ENCODE data around the gene SIRT1. TPM values are rescaled to one million over a fixed set of nuclear protein-coding genes. Genes with fewer than 3 reads are reported as not detected.

SIRT1 gene
- total RNA-seq, 4 donors from 2014 or later, result 18.8 to 26.3 (median 20.7) TPM

DNA sequence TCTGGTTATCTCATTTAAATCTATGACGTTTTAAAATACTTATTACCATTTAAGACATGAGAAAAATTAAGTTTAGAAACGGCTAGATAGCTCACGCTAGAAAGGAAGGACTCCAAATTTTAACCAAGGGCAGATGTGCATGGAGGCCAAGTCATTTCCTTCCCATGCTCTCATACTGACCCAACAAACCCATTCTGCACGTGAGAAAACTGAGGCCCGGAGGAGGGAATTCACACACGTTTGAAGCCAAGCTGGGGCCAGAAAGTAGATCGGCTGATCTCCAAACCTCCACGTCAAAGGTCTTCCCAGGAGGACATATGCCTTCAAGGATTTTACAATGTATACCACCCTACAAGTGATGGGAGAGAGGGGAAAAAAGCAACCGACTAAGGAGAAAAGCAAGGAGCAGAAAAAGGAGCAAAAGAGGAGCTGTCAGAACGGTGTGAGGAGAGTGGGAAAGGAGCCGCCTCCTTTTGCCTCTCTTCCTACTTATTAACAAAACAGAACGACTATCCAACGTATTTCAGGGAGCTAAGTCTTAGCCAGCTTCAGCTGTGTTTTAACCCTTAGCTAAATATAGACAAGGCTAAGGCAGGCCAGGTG, 645 bp upstream of the SIRT1 start:
- Histone ChIP-seq H3K27me3 (no peaks in the 10 kb centered on the region), H3K4me3 (peak overlapping the region; percentile 90), H3K4me1 (peaks cover 24% of the 10 kb centered on the region), H3K27ac (peak overlapping the region; percentile 100), H3K36me3 (peaks cover 19% of the 10 kb centered on the region), H3K9me3 (no peaks in the 10 kb centered on the region)
- no peak for TF ChIP-seq POLR2AphosphoS5 (IDR thresholded peaks at IDR 0.05)
- TF ChIP-seq EP300 (IDR thresholded peaks at IDR 0.05), result no peak
- TF ChIP-seq, protein P1, sequence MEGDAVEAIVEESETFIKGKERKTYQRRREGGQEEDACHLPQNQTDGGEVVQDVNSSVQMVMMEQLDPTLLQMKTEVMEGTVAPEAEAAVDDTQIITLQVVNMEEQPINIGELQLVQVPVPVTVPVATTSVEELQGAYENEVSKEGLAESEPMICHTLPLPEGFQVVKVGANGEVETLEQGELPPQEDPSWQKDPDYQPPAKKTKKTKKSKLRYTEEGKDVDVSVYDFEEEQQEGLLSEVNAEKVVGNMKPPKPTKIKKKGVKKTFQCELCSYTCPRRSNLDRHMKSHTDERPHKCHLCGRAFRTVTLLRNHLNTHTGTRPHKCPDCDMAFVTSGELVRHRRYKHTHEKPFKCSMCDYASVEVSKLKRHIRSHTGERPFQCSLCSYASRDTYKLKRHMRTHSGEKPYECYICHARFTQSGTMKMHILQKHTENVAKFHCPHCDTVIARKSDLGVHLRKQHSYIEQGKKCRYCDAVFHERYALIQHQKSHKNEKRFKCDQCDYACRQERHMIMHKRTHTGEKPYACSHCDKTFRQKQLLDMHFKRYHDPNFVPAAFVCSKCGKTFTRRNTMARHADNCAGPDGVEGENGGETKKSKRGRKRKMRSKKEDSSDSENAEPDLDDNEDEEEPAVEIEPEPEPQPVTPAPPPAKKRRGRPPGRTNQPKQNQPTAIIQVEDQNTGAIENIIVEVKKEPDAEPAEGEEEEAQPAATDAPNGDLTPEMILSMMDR (IDR thresholded peaks at IDR 0.05), result no peak
- TF ChIP-seq POLR2A (IDR thresholded peaks at IDR 0.05), result no peak
- no peak for DNase-seq (ENCODE audit: low spot score in 2 of 2)
- WGBS, result 14% methylated on average over 13 of the region's 13 CpGs

- under 1% methylated on average over 52 of the region's 73 CpGs for WGBS
- Histone ChIP-seq H3K4me1 (peaks cover 29% of the 10 kb centered on the region), H3K4me3 (peak overlapping the region; percentile 90), H3K9me3 (no peaks in the 10 kb centered on the region), H3K36me3 (peaks cover 32% of the 10 kb centered on the region), H3K27me3 (no peaks in the 10 kb centered on the region), H3K27ac (peak overlapping the region; percentile 100)
- TF ChIP-seq POLR2A (IDR thresholded peaks at IDR 0.05) (no peak), EP300 (IDR thresholded peaks at IDR 0.05) (no peak), POLR2AphosphoS5 (IDR thresholded peaks at IDR 0.05) (peak in 2 of 3 donors; percentile 35 to 50)
- DNase-seq (ENCODE audit: low spot score in 2 of 2), result peak; percentile 88 to 92
Measured at GRCh38 chr10:67884842-67885670, 600 bp downstream of the SIRT1 start.

- no peaks in the 10 kb centered on the region for H3K9me3 ChIP-seq
- H3K27me3 ChIP-seq, result no peaks in the 10 kb centered on the region
- no peak overlapping the region for H3K4me3 ChIP-seq
- TF ChIP-seq POLR2A (IDR thresholded peaks at IDR 0.05), result no peak
- TF ChIP-seq, protein P1 (IDR thresholded peaks at IDR 0.05), result no peak
- TF ChIP-seq POLR2AphosphoS5 (IDR thresholded peaks at IDR 0.05), result no peak
- no peak for TF ChIP-seq EP300 (IDR thresholded peaks at IDR 0.05)
- 94% methylated on average over 14 of the region's 14 CpGs for WGBS
- no peak for DNase-seq (ENCODE audit: low spot score in 2 of 2)
- peaks cover 91% of the 10 kb centered on the region for H3K36me3 ChIP-seq
- H3K27ac ChIP-seq, result no peak overlapping the region
- peaks cover 4% of the 10 kb centered on the region for H3K4me1 ChIP-seq
Measured at GRCh38 chr10:67893637-67894036, 9.2 kb downstream of the SIRT1 start.

GRCh38 chr10:67903581-67903980, 19.1 kb downstream of the SIRT1 start:
- H3K9me3 ChIP-seq, result no peaks in the 10 kb centered on the region
- H3K27me3 ChIP-seq, result no peaks in the 10 kb centered on the region
- WGBS, result 89% methylated on average over 7 of the region's 7 CpGs
- DNase-seq (ENCODE audit: low spot score in 2 of 2), result no peak
- TF ChIP-seq EP300 (IDR thresholded peaks at IDR 0.05) (no peak), POLR2AphosphoS5 (IDR thresholded peaks at IDR 0.05) (no peak), POLR2A (IDR thresholded peaks at IDR 0.05) (no peak)
- TF ChIP-seq, protein P1 (IDR thresholded peaks at IDR 0.05), result no peak
- H3K4me3 ChIP-seq, result no peak overlapping the region
- H3K36me3 ChIP-seq, result peaks cover 71% of the 10 kb centered on the region
- no peaks in the 10 kb centered on the region for H3K4me1 ChIP-seq
- no peak overlapping the region for H3K27ac ChIP-seq

GRCh38 chr10:67912331-67912946, 28.0 kb downstream of the SIRT1 start:
- DNase-seq (ENCODE audit: low spot score in 2 of 2), result no peak
- no peaks in the 10 kb centered on the region for H3K9me3 ChIP-seq
- H3K27me3 ChIP-seq, result no peaks in the 10 kb centered on the region
- TF ChIP-seq POLR2AphosphoS5 (IDR thresholded peaks at IDR 0.05), result no peak
- H3K27ac ChIP-seq, result no peak overlapping the region
- H3K36me3 ChIP-seq, result peaks cover 92% of the 10 kb centered on the region
- 80% methylated on average over 2 of the region's 2 CpGs for WGBS
- no peaks in the 10 kb centered on the region for H3K4me1 ChIP-seq
- no peak overlapping the region for H3K4me3 ChIP-seq
